Heart left ventricle (tissue), 16 donors: Measurements from ENCODE around the gene SFT2D3. TPM values are rescaled to one million over a fixed set of nuclear protein-coding genes. Genes with fewer than 3 reads are reported as not detected.

ENCODE experiments used
- ATAC-seq, 4 donors: fragments of 200-7000 bp; cut with Tn5 transposase; one replicate each; pipeline ENCODE4 v1.9.1; 2020 to 2022; ENCODE audit warnings: moderate library complexity in 4 of 4, mild to moderate bottlenecking in 3 of 4, moderate number of reproducible peaks in 1 of 4
- DNase-seq, 5 donors: peaks; one replicate each; pipeline ENCODE4 v3.0.0-alpha.2; 2020
- H3K27ac ChIP-seq, 12 donors: fragments of 200-600 bp; sonication (generic) in 4 of 12; one replicate each; pipeline versions ENCODE4 v1.5.0 to v1.8.0; 2016 to 2022; ENCODE audit warnings: mild to moderate bottlenecking in 2 of 12
- H3K27me3 ChIP-seq, 9 donors: fragments of 200-600 bp; sonication (generic) in 2 of 9; one replicate each; pipeline versions ENCODE4 v1.5.1 to v1.8.0; 2016 to 2022; ENCODE audit warnings: mild to moderate bottlenecking in 3 of 9
- H3K36me3 ChIP-seq, 9 donors: fragments of 200-600 bp; sonication (generic) in 2 of 9; one replicate each; pipeline versions ENCODE4 v1.5.0 to v1.8.0; 2018 to 2022; ENCODE audit warnings: mild to moderate bottlenecking in 2 of 9
- H3K4me1 ChIP-seq, 12 donors: fragments of 200-600 bp; sonication (generic) in 4 of 12; one replicate each; pipeline versions ENCODE4 v1.5.0 to v1.8.0; 2016 to 2022; ENCODE audit warnings: mild to moderate bottlenecking in 3 of 12
- H3K4me3 ChIP-seq, 12 donors: fragments of 200-600 bp; sonication (generic) in 4 of 12; one replicate each; pipeline versions ENCODE4 v1.5.0 to v1.8.0; 2017 to 2022; ENCODE audit warnings: mild to moderate bottlenecking in 9 of 12, moderate library complexity in 4 of 12
- H3K9me3 ChIP-seq, 12 donors: fragments of 200-600 bp; sonication (generic) in 4 of 12; one replicate each; pipeline versions ENCODE4 v1.5.0 to v1.8.0; 2016 to 2022; ENCODE audit warnings: mild to moderate bottlenecking in 1 of 12
- CTCF ChIP-seq, 12 donors: fragments of 200-600 bp; sonication (generic) in 4 of 12; IDR thresholded peaks; one replicate each; pipeline versions ENCODE4 v1.5.0 to v1.8.0; 2018 to 2022; ENCODE audit warnings: antibody characterized with exemption in 12 of 12, mild to moderate bottlenecking in 5 of 12
- POLR2A ChIP-seq, 2 donors: fragments of 450-650 bp; IDR thresholded peaks; one replicate each; pipeline ENCODE4 v1.6.1; 2017; ENCODE audit warnings: antibody characterized with exemption in 2 of 2, mild to moderate bottlenecking in 2 of 2, moderate library complexity in 2 of 2
- WGBS, 4 donors: extraction: QIAGEN DNeasy Blood & Tissue Kit in 2 of 4; methylation state at CpG; one replicate each; pipeline versions ENCODE4 v1.1.5 to v1.1.7; 2013 to 2018; 5-methylcytosine and 5-hydroxymethylcytosine counted together
- intact Hi-C, 10 donors: fragments of 100-400 bp; cut with DNase I; formaldehyde crosslinking; loops; one replicate each; pipeline versions ENCODE4 v1.11.1 to v1.14.2; 2022
- polyA plus RNA-seq, 2 donors: library from polyadenylated mRNA; stranded (reverse); fragments of 200-250 nt; gene quantifications; one replicate each; pipeline ENCODE4 v1.2.3, GENCODE V29; 2013
- total RNA-seq, 9 donors: library from RNA; depleted of rRNA in 2 of 9; stranded (reverse); fragments of >200 nt in 2 of 9; fragmentation: NEBNext Ultra II Directional in 3 of 9; extraction: Animal tissue kit (Norgen Biotek cat#: 25700) in 3 of 9; gene quantifications; one replicate each; pipeline versions ENCODE4 v1.1.0 to v1.2.4, GENCODE V29; 2016 to 2023
- donor health status: ischemic (EF 13 %, LVEDD 7.1; RV severe dilation, severe dysfunction).
- donor health status: healthy with polysubstance abuse.
- donor health status: DM: no; HTN: yes; CAD: no.
- donor health status: DM: no; HTN: no; CAD: no.
- donor health status: ischemic (EF 25% LVEDD 6.9; RV normal size, moderate dysfunction).
- donor health status: ischemic (EF 25% LVEDD 5.7; RV mildly dilated, moderate dysfunction).
- donor health status: healthy.
- donor health status: DM: yes; HTN: yes; CAD: no.
- donor health status: ischemic (EF 35%, LVEDD 5.7; RV mildly dilated, moderate dysfunction).
- donor health status: nonischemic (EF 11% LVEDD 7.7; RV severe dilation, severe dysfunction).
- donor health status: DM: yes; HTN: yes; CAD: no.
- donor health status: PGD.
- donor health status: ischemic (EF 29% LVEDD 5.4; RV normal size, mild dysfunction).
- donor health status: nonischemic (EF 23%, LVEDD 6.1; RV moderate dilation, normal function).

SFT2D3 gene
- total and polyA plus RNA-seq, 11 donors, result 2.4 to 5.2 (median 3.6) TPM

- Histone ChIP-seq H3K4me1 (peaks cover 0 to 60% (median 43%) of the 10 kb centered on the region in 12 donors), H3K27ac (peak overlapping the region in 5 of 12 donors; percentile 6 to 99 (median 18)), H3K9me3 (no peaks in the 10 kb centered on the region), H3K36me3 (peaks cover 0 to under 1% (median 0%) of the 10 kb centered on the region in 9 donors), H3K27me3 (peaks cover 0 to 26% (median 0%) of the 10 kb centered on the region in 9 donors), H3K4me3 (no peak overlapping the region)
- DNase-seq (peak in 1 of 5 donors; percentile 54), ATAC-seq (peak in 1 of 4 donors; percentile 9)
- 48 to 72% (median 68%) methylated on average over 2 of the region's 2 CpGs for WGBS, 4 donors
- intact Hi-C loops, result loop anchor here in 3 of 10 donors (2.0 to 10.0 kb wide), 4 partner anchors 28 to 85 kb away; no protein-coding TSS in a partner anchor
- TF ChIP-seq POLR2A (IDR thresholded peaks at IDR 0.05) (no peak), CTCF (IDR thresholded peaks at IDR 0.05) (no peak)
Observed at GRCh38 chr2:127676906-127677305, 24.4 kb upstream of the SFT2D3 start.

- Histone ChIP-seq H3K36me3 (no peaks in the 10 kb centered on the region), H3K27me3 (peaks cover 0 to 26% (median 0%) of the 10 kb centered on the region in 9 donors), H3K4me1 (peaks cover 0 to 59% (median 46%) of the 10 kb centered on the region in 12 donors), H3K4me3 (peak overlapping the region in 2 of 12 donors; percentile 50 to 60), H3K27ac (no peak overlapping the region), H3K9me3 (no peaks in the 10 kb centered on the region)
- TF ChIP-seq POLR2A (IDR thresholded peaks at IDR 0.05) (no peak), CTCF (IDR thresholded peaks at IDR 0.05) (no peak)
- 78 to 93% (median 90%) methylated on average over 10 of the region's 10 CpGs for WGBS, 4 donors
- DNase-seq (peak in 1 of 5 donors; percentile 61), ATAC-seq (no peak)
- intact Hi-C loops, result loop anchor here in 3 of 10 donors (5.0 to 10.0 kb wide), 3 partner anchors 46 to 86 kb away; no protein-coding TSS in a partner anchor
Observed at GRCh38 chr2:127678531-127678930, 22.8 kb upstream of the SFT2D3 start.

- 83 to 90% (median 86%) methylated on average over 6 of the region's 6 CpGs for WGBS, 4 donors
- H3K4me1 ChIP-seq, result peaks cover 0 to 59% (median 47%) of the 10 kb centered on the region in 12 donors
- H3K27ac ChIP-seq, result peak overlapping the region in 1 of 12 donors; percentile 82
- peak overlapping the region in 5 of 12 donors; percentile 50 to 60 (median 58) for H3K4me3 ChIP-seq
- peak in 1 of 5 donors; percentile 37 for DNase-seq
- no peak for ATAC-seq
- intact Hi-C loops, result loop anchor here in 3 of 10 donors (5.0 to 10.0 kb wide), 3 partner anchors 47 to 87 kb away; no protein-coding TSS in a partner anchor
- TF ChIP-seq POLR2A (IDR thresholded peaks at IDR 0.05), result no peak
- TF ChIP-seq CTCF (IDR thresholded peaks at IDR 0.05), result no peak
- H3K27me3 ChIP-seq, result peaks cover 0 to 26% (median 0%) of the 10 kb centered on the region in 9 donors
- H3K36me3 ChIP-seq, result no peaks in the 10 kb centered on the region
- no peaks in the 10 kb centered on the region for H3K9me3 ChIP-seq
Observed at GRCh38 chr2:127678991-127679390, 22.3 kb upstream of the SFT2D3 start.

- peaks cover 0 to 18% (median 0%) of the 10 kb centered on the region in 9 donors for H3K27me3 ChIP-seq
- 68 to 76% (median 75%) methylated on average over 12 to 15 of the region's 15 CpGs for WGBS, 4 donors
- DNase-seq, result peak in 1 of 5 donors; percentile 51
- peaks cover 0 to 61% (median 44%) of the 10 kb centered on the region in 12 donors for H3K4me1 ChIP-seq
- TF ChIP-seq CTCF (IDR thresholded peaks at IDR 0.05) (no peak), POLR2A (IDR thresholded peaks at IDR 0.05) (no peak)
- ATAC-seq, result no peak
- H3K27ac ChIP-seq, result peak overlapping the region in 9 of 12 donors; percentile 26 to 82 (median 74)
- H3K9me3 ChIP-seq, result no peaks in the 10 kb centered on the region
- H3K4me3 ChIP-seq, result peak overlapping the region; percentile 6 to 60 (median 54)
- H3K36me3 ChIP-seq, result no peaks in the 10 kb centered on the region
- intact Hi-C loops, result loop anchor here in 5 of 10 donors (2.0 to 10.0 kb wide), 5 partner anchors 21 to 88 kb away; partner anchors contain the start of gene GPR17 (in 1 of the 5)
Observed at GRCh38 chr2:127679680-127680361, 21.5 kb upstream of the SFT2D3 start.
